Left lung (tissue), 10 donors: ENCODE data around the gene C12orf57. TPM values are rescaled to one million over a fixed set of nuclear protein-coding genes. Genes with fewer than 3 reads are reported as not detected.

Source experiments
- ATAC-seq: fragments of 200-7000 bp; cut with Tn5 transposase; one replicate; pipeline ENCODE4 v1.9.1; 2020; ENCODE audit warnings: moderate library complexity
- DNase-seq, 4 donors: peaks; one replicate each; pipeline ENCODE4 v3.0.0-alpha.2; 2013 to 2020
- H3K27ac ChIP-seq, 2 donors: fragments of 200-600 bp; sonication (generic) in 1 of 2; one replicate each; pipeline versions ENCODE4 v1.5.0 to v1.8.0; 2020 to 2021
- H3K27me3 ChIP-seq, 2 donors: fragments of 200-600 bp; sonication (generic) in 1 of 2; one replicate each; pipeline versions ENCODE4 v1.5.0 to v1.8.0; 2020 to 2021
- H3K36me3 ChIP-seq, 2 donors: fragments of 200-600 bp; sonication (generic) in 1 of 2; one replicate each; pipeline versions ENCODE4 v1.5.0 to v1.8.0; 2020 to 2021
- H3K4me1 ChIP-seq, 2 donors: fragments of 200-600 bp; one replicate each; pipeline ENCODE4 v1.8.0; 2021
- H3K4me3 ChIP-seq, 2 donors: fragments of 200-600 bp; sonication (generic) in 1 of 2; one replicate each; pipeline versions ENCODE4 v1.5.0 to v1.8.0; 2020 to 2021; ENCODE audit warnings: mild to moderate bottlenecking in 1 of 2
- H3K9me3 ChIP-seq, 2 donors: fragments of 200-600 bp; sonication (generic) in 1 of 2; one replicate each; pipeline versions ENCODE4 v1.5.0 to v1.8.0; 2020 to 2021
- CTCF ChIP-seq, 2 donors: fragments of 200-600 bp; sonication (generic) in 1 of 2; IDR thresholded peaks; one replicate each; pipeline versions ENCODE4 v1.5.0 to v1.8.0; 2021; ENCODE audit warnings: antibody characterized with exemption in 2 of 2
- intact Hi-C, 2 donors: fragments of 100-400 bp; cut with DNase I; formaldehyde crosslinking; loops; one replicate each; pipeline versions ENCODE4 v1.11.2 to v1.14.2; 2022
- polyA plus RNA-seq, 6 donors: library from polyadenylated mRNA; unstranded; fragments of 120-200 nt; gene quantifications; one replicate each; pipeline ENCODE4 v1.2.1, GENCODE V29; 2013; ENCODE audit not compliant: insufficient read length in 6 of 6
- total RNA-seq, 2 donors: library from RNA; stranded (reverse); fragmentation: NEBNext Ultra II Directional; extraction: Animal tissue kit (Norgen Biotek cat#: 25700); gene quantifications; one replicate each; pipeline ENCODE4 v1.2.1, GENCODE V29; 2021
- donor health status: DM: no; HTN: yes; CAD: no.
- donor health status: DM: no; HTN: no; CAD: no.

Gene C12orf57
- total and polyA plus RNA-seq, 8 donors = 159 to 239 (median 199) TPM

GRCh38 chr12:6960593-6961277 is 16.9 kb downstream of the C12orf57 start:
- DNase-seq (no peak), ATAC-seq (no peak)
- Histone ChIP-seq H3K36me3 (peaks cover 0 to 57% of the 10 kb centered on the region in 2 donors), H3K27me3 (no peaks in the 10 kb centered on the region), H3K9me3 (no peaks in the 10 kb centered on the region), H3K4me1 (peaks cover 31 to 94% of the 10 kb centered on the region in 2 donors), H3K27ac (peak overlapping the region; percentile 83 to 93), H3K4me3 (peak overlapping the region in 1 of 2 donors; percentile 47)
- TF ChIP-seq CTCF (IDR thresholded peaks at IDR 0.05) = no peak
- intact Hi-C loops = no loop called here

- peak overlapping the region in 1 of 2 donors; percentile 47 for H3K4me3 ChIP-seq
Observed at GRCh38 chr12:6961278-6961694, 17.5 kb downstream of the C12orf57 start.

GRCh38 chr12:6961695-6962284 is 18.0 kb downstream of the C12orf57 start:
- Histone ChIP-seq H3K36me3 (peaks cover 0 to 57% of the 10 kb centered on the region in 2 donors), H3K27me3 (no peaks in the 10 kb centered on the region), H3K4me3 (peak overlapping the region; percentile 5 to 47), H3K4me1 (peaks cover 31 to 92% of the 10 kb centered on the region in 2 donors), H3K9me3 (no peaks in the 10 kb centered on the region), H3K27ac (peak overlapping the region; percentile 83 to 93)
- intact Hi-C loops = no loop called here
- ATAC-seq (peak; percentile 62), DNase-seq (peak in 3 of 4 donors; percentile 50 to 87 (median 76))
- peak in 1 of 2 donors; percentile 8 for TF ChIP-seq CTCF (IDR thresholded peaks at IDR 0.05)

More at GRCh38 chr12:6961278-6961694, 17.5 kb downstream of the C12orf57 start:
- Histone ChIP-seq H3K27me3 (no peaks in the 10 kb centered on the region), H3K27ac (peak overlapping the region; percentile 83 to 93), H3K36me3 (peaks cover 0 to 57% of the 10 kb centered on the region in 2 donors), H3K4me1 (peaks cover 31 to 93% of the 10 kb centered on the region in 2 donors), H3K9me3 (no peaks in the 10 kb centered on the region)
- ATAC-seq (peak; percentile 10), DNase-seq (peak in 2 of 4 donors; percentile 88 to 92)
- no peak for TF ChIP-seq CTCF (IDR thresholded peaks at IDR 0.05)
- intact Hi-C loops = no loop called here

GRCh38 chr12:6962285-6963015 is 18.6 kb downstream of the C12orf57 start:
- Histone ChIP-seq H3K4me3 (peak overlapping the region; percentile 33 to 47), H3K27me3 (no peaks in the 10 kb centered on the region), H3K4me1 (peaks cover 31 to 88% of the 10 kb centered on the region in 2 donors), H3K27ac (peak overlapping the region; percentile 83 to 93), H3K9me3 (no peaks in the 10 kb centered on the region), H3K36me3 (peaks cover 3 to 57% of the 10 kb centered on the region in 2 donors)
- TF ChIP-seq CTCF (IDR thresholded peaks at IDR 0.05) = no peak
- ATAC-seq (peak; percentile 74), DNase-seq (peak in 2 of 4 donors; percentile 81 to 85)
- intact Hi-C loops = no loop called here
